CD4-positive, alpha-beta T cell (primary cell): ENCODE measurements around the gene NMBR. TPM values are rescaled to one million over a fixed set of nuclear protein-coding genes. Genes with fewer than 3 reads are reported as not detected.

ENCODE experiments used
- ATAC-seq: fragments of 200-7000 bp; cut with Tn5 transposase; one replicate; pipeline ENCODE4 v1.10.0; 2022; ENCODE audit warnings: mild to moderate bottlenecking; ENCODE audit not compliant: poor library complexity
- CTCF ChIA-PET: fragments of 350-600 bp; sonication (Branson Sonifier 250); formaldehyde crosslinking; loops from one replicate; lab custom pipeline; 2021; ENCODE audit warnings: antibody characterized with exemption, inconsistent platforms; lab: Charles Lee
- POLR2A ChIA-PET: fragments of 350-600 bp; sonication (Branson Sonifier 250); formaldehyde crosslinking; loops from one replicate; lab custom pipeline; 2021; ENCODE audit warnings: antibody characterized with exemption, inconsistent platforms; lab: Charles Lee
- DNase-seq, 14 experiments: peaks; one replicate each; pipeline ENCODE4 v3.0.0-alpha.2; 2013 to 2020; ENCODE audit warnings: mixed read lengths in 2 of 14
- H3K27ac ChIP-seq, 2 donors: one replicate each; pipeline versions ENCODE4 v1.5.1 to v1.7.0; 2013; ENCODE audit warnings: low read length in 2 of 2, low read depth in 1 of 2, mild to moderate bottlenecking in 1 of 2
- H3K27me3 ChIP-seq, 2 experiments: 1 replicate in 1 of 2; 2 replicates in 1 of 2; pipeline versions ENCODE4 v1.6.1 to v1.7.0; 2013; ENCODE audit warnings: low read length in 2 of 2, control low read depth in 1 of 2, mild to moderate bottlenecking in 1 of 2, moderate library complexity in 1 of 2; ENCODE audit not compliant: insufficient read depth in 2 of 2, control insufficient read depth in 1 of 2
- H3K36me3 ChIP-seq: one replicate; pipeline ENCODE4 v1.6.1; 2013; ENCODE audit warnings: low read length, control low read depth; ENCODE audit not compliant: insufficient read depth
- H3K4me1 ChIP-seq: one replicate; pipeline ENCODE4 v1.6.1; 2013; ENCODE audit warnings: low read length, control low read depth; ENCODE audit not compliant: insufficient read depth
- H3K4me3 ChIP-seq: one replicate; pipeline ENCODE4 v1.5.1; 2013; ENCODE audit warnings: mild to moderate bottlenecking, low read length, moderate library complexity
- H3K9me3 ChIP-seq, 2 experiments: 1 replicate in 1 of 2; 2 replicates in 1 of 2; pipeline versions ENCODE4 v1.6.1 to v1.7.0; 2013; ENCODE audit warnings: low read length in 2 of 2, mild to moderate bottlenecking in 2 of 2, control low read depth in 1 of 2, moderate library complexity in 1 of 2; ENCODE audit not compliant: control insufficient read depth in 1 of 2, insufficient read depth in 1 of 2
- H3K27ac Mint-ChIP-seq: one replicate; pipeline ENCODE4 v1.8.0; 2020; ENCODE audit warnings: mixed read lengths
- H3K27me3 Mint-ChIP-seq: one replicate; pipeline ENCODE4 v1.8.0; 2021; ENCODE audit warnings: mixed read lengths
- H3K36me3 Mint-ChIP-seq: one replicate; pipeline ENCODE4 v1.8.0; 2021; ENCODE audit warnings: low read depth, mixed read lengths
- H3K4me1 Mint-ChIP-seq: one replicate; pipeline ENCODE4 v1.8.0; 2021; ENCODE audit warnings: low read depth, mixed read lengths
- H3K4me3 Mint-ChIP-seq: one replicate; pipeline ENCODE4 v1.8.0; 2020; ENCODE audit warnings: mild to moderate bottlenecking, mixed read lengths
- H3K9me3 Mint-ChIP-seq: one replicate; pipeline ENCODE4 v1.8.0; 2020; ENCODE audit warnings: mixed read lengths
- intact Hi-C, 2 experiments: fragments of 100-400 bp; cut with DNase I in 1 of 2; cut with micrococcal nuclease in 1 of 2; formaldehyde crosslinking; loops; one replicate each; pipeline versions ENCODE4 v1.15.1 to v1.9.0; 2023 to 2025; cut with DNase I, micrococcal nuclease
- total RNA-seq, 174 experiments: library from RNA in 2 of 174; stranded (reverse) in 2 of 174; gene quantifications; one replicate each; pipeline ENCODE4 v1.2.3 and lab custom pipeline; 2021 to 2026
- TF ChIP-seq, protein P1 (sequence below): fragments of 200-600 bp; IDR thresholded peaks from one replicate; pipeline ENCODE4 v1.8.0; 2022; ENCODE audit warnings: antibody characterized with exemption, mild to moderate bottlenecking

NMBR gene
- total RNA-seq, 2 experiments from 2014 or later, result not detected

DNA sequence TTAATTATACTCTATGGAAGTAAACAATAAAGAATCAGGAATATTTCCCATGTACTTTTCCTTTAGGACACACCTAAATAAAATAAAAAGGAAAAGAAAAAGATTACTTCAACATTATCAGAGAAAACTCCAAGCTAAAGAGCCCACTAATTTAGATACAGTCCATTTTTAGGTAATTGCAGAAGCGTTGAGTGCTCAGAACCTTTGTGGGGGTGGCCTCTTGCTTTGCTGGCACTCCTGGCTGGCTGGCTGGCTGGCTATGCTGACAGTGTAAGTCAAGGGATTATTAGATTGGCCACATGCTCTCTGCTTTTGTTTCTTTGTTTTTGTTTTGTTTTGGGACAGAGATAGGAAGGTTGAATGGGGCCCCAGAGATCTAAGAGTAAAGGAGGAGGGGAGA lies 14.3 kb downstream of the NMBR start, which contains the start of gene GJE1:
TSS of gene GJE1 (plus strand) at position 301 of the 400 bp plus-strand sequence. CDS start 234 bp downstream, outside the sequence.
- Mint-ChIP-seq H3K27ac (no peak within 1 kb of the TSS), H3K9me3 (no peaks in the 10 kb centered on the region), H3K27me3 (peaks cover 33% of the 10 kb centered on the region), H3K4me3 (no peak within 1 kb of the TSS), H3K4me1 (no peaks in the 10 kb centered on the region), H3K36me3 (no peaks in the 10 kb centered on the region)
- Histone ChIP-seq H3K4me1 (no peaks in the 10 kb centered on the region), H3K27ac (no peak within 1 kb of the TSS), H3K9me3 (no peaks in the 10 kb centered on the region), H3K27me3 (peaks cover 4 to 8% of the 10 kb centered on the region in 2 experiments), H3K4me3 (no peak within 1 kb of the TSS), H3K36me3 (no peaks in the 10 kb centered on the region)
- intact Hi-C loops, result no loop called here
- ChIA-PET POLR2A (no interaction called here), CTCF (no interaction called here)
- DNase-seq, result no peak
- TF ChIP-seq, protein P1, sequence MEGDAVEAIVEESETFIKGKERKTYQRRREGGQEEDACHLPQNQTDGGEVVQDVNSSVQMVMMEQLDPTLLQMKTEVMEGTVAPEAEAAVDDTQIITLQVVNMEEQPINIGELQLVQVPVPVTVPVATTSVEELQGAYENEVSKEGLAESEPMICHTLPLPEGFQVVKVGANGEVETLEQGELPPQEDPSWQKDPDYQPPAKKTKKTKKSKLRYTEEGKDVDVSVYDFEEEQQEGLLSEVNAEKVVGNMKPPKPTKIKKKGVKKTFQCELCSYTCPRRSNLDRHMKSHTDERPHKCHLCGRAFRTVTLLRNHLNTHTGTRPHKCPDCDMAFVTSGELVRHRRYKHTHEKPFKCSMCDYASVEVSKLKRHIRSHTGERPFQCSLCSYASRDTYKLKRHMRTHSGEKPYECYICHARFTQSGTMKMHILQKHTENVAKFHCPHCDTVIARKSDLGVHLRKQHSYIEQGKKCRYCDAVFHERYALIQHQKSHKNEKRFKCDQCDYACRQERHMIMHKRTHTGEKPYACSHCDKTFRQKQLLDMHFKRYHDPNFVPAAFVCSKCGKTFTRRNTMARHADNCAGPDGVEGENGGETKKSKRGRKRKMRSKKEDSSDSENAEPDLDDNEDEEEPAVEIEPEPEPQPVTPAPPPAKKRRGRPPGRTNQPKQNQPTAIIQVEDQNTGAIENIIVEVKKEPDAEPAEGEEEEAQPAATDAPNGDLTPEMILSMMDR, result no peak
- no peak for ATAC-seq

DNA sequence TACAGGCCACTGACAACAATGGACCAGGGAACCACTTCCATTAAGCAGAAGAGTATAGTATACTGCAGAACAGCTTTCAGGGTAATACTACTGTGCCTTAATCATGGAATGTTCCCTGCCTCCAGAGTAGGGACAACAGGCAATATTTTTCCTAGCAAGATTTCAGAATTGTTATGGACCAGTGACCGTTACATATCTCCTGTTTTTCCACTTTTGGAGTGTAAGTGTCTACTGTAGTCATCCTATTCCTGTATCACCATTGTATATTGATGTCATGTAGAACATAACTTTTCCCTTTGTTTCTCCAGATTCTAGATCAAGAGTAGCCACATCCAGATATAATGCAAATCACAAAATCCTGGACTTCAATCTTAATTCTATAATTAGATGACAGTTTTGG lies 16.1 kb downstream of the NMBR start:
- ChIA-PET POLR2A (no interaction called here), CTCF (no interaction called here)
- intact Hi-C loops, result no loop called here
- no peaks in the 10 kb centered on the region for H3K9me3 ChIP-seq
- TF ChIP-seq, protein P1, result no peak
- peaks cover 44% of the 10 kb centered on the region for H3K27me3 Mint-ChIP-seq
- H3K27ac ChIP-seq, result no peak overlapping the region
- ATAC-seq, result no peak
- peaks cover 4 to 8% of the 10 kb centered on the region in 2 experiments for H3K27me3 ChIP-seq
- H3K4me1 ChIP-seq, result no peaks in the 10 kb centered on the region
- H3K4me3 ChIP-seq, result no peak overlapping the region
- no peak for DNase-seq
- no peaks in the 10 kb centered on the region for H3K36me3 Mint-ChIP-seq
- no peaks in the 10 kb centered on the region for H3K9me3 Mint-ChIP-seq
- no peak overlapping the region for H3K27ac Mint-ChIP-seq
- no peaks in the 10 kb centered on the region for H3K4me1 Mint-ChIP-seq
- no peaks in the 10 kb centered on the region for H3K36me3 ChIP-seq
- H3K4me3 Mint-ChIP-seq, result no peak overlapping the region

DNA sequence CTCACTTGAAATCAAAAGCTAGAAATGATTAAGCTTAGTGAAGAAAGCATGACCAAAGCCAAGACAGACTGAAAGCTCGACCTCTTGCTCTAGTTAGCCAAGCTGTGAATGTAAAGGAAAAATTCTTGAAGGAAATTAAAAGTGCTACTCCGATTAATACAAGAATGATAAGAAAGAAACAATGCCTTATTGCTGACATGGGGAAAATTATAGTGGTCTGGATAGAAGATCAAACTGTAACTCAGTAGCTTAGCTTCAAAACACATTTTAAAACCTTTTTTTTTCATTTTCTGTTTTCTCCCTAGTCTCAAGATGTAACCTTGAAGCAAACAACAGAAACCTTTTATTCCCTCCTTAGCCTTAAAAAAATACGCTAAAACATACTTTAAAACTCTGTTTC lies 25.6 kb downstream of the NMBR start:
- no peak overlapping the region for H3K4me3 Mint-ChIP-seq
- no peaks in the 10 kb centered on the region for H3K4me1 Mint-ChIP-seq
- CTCF ChIA-PET, result no interaction called here
- TF ChIP-seq, protein P1, result no peak
- no peak for ATAC-seq
- H3K27me3 Mint-ChIP-seq, result peaks cover 23% of the 10 kb centered on the region
- no peaks in the 10 kb centered on the region for H3K36me3 Mint-ChIP-seq
- H3K9me3 ChIP-seq, result no peaks in the 10 kb centered on the region
- no peaks in the 10 kb centered on the region for H3K27me3 ChIP-seq
- no peaks in the 10 kb centered on the region for H3K4me1 ChIP-seq
- POLR2A ChIA-PET, result no interaction called here
- no peaks in the 10 kb centered on the region for H3K9me3 Mint-ChIP-seq
- intact Hi-C loops, result no loop called here
- H3K27ac ChIP-seq, result no peak overlapping the region
- no peak overlapping the region for H3K27ac Mint-ChIP-seq
- DNase-seq, result no peak
- no peak overlapping the region for H3K4me3 ChIP-seq
- H3K36me3 ChIP-seq, result no peaks in the 10 kb centered on the region
